GM19035 (cell line): ENCODE measurements around the gene LGALS9.
A peak's percentile ranks its signal among the peaks of the same experiment; 100 is the strongest.
"Not testable (repeated sequence)": the region's sequence is repeated elsewhere in the genome, so short reads cannot be mapped to it uniquely, and the experiment has no call there.

Experiments used
- ATAC-seq: cut with Tn5 transposase; IDR thresholded peaks from one replicate; pipeline ENCODE4 v1.9.1; 2021; ENCODE audit not compliant: unreplicated experiment

Gene LGALS9

GRCh38 chr17:27651411-27652345, 20.7 kb downstream of the LGALS9 start:
- ATAC-seq, result no peak

- ATAC-seq, result not testable (repeated sequence)
Observed at GRCh38 chr17:27653449-27653971, 22.5 kb downstream of the LGALS9 start.

- ATAC-seq, result no peak
Observed at GRCh38 chr17:27654136-27654535, 23.1 kb downstream of the LGALS9 start.

- ATAC-seq, result peak; percentile 76
Observed at GRCh38 chr17:27654654-27655524, 23.9 kb downstream of the LGALS9 start.

- ATAC-seq, result not testable (repeated sequence)
Observed at GRCh38 chr17:27655525-27656111, 24.6 kb downstream of the LGALS9 start.

GRCh38 chr17:27656620-27657019, 25.6 kb downstream of the LGALS9 start:
- ATAC-seq, result not testable (repeated sequence)

- no peak for ATAC-seq
Observed at GRCh38 chr17:27657620-27658019, 26.6 kb downstream of the LGALS9 start.

GRCh38 chr17:27659683-27660082, 28.7 kb downstream of the LGALS9 start:
- no peak for ATAC-seq

GRCh38 chr17:27660436-27660835, 29.4 kb downstream of the LGALS9 start:
- no peak for ATAC-seq

- no peak for ATAC-seq
Observed at GRCh38 chr17:27663936-27664605, 33.1 kb downstream of the LGALS9 start.

GRCh38 chr17:27664606-27664965, 33.6 kb downstream of the LGALS9 start:
- ATAC-seq, result no peak

- no peak for ATAC-seq
Observed at GRCh38 chr17:27665549-27665948, 34.6 kb downstream of the LGALS9 start.

- not testable (repeated sequence) for ATAC-seq
Observed at GRCh38 chr17:27666270-27666669, 35.3 kb downstream of the LGALS9 start.

GRCh38 chr17:27666831-27667560, 36.0 kb downstream of the LGALS9 start:
- ATAC-seq, result no peak

GRCh38 chr17:27667656-27668487, 36.9 kb downstream of the LGALS9 start:
- no peak for ATAC-seq

GRCh38 chr17:27668488-27668823, 37.5 kb downstream of the LGALS9 start:
- ATAC-seq, result no peak

- ATAC-seq, result no peak
Observed at GRCh38 chr17:27669136-27669535, 38.1 kb downstream of the LGALS9 start.

- no peak for ATAC-seq
Observed at GRCh38 chr17:27669850-27670249, 38.9 kb downstream of the LGALS9 start.
